Measurements from ENCODE around the gene CIDEB. TPM values are rescaled to one million over a fixed set of nuclear protein-coding genes. Genes with fewer than 3 reads are reported as not detected.

CIDEB gene
- total and polyA plus RNA-seq, 11 donors: 1.7 to 10.1 (median 3.0) TPM

DNA sequence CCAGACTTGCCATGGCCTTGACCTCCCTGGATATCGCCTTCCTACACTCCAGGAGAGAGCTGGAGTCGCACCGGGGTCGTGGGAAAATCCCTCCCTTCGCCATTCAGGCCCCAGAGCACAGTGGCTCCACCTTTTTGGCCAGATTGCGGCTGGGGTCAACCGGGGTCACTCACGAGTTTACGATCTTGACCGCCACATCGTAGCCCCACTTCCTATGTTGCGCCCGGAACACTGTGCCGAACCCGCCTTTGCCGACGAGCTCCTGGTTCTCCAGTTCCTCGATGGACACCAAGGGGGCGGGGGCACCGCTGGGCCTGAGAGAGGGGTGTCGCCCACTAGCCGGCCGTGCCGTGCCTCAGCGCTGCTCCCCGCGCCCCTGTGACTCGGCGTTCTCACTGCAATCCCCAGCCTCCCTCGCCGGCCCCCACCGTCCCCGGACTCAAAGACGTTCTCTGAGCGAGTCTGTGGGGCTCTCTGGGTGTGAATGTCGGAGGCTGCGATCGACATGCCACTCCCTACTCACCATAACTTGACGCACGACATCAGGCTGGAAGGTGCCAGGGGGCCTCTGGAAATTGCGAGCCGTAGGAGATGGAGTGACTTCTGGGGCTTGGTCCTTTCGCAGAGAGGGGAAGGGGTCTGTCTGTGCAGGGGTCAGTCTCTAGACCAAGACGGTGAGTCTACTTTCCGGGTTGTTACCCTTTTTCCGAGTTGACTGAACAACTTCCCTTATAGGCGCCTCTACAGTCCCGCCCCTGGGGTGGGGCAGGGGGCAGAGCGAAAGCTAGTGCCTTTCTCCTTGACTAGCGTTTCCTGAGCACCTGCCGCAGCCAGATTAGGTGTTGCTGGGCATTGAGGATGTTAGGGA lies 31.7 kb upstream of the CIDEB start, which contains the start of gene RIPK3:
Gene RIPK3, minus strand, starts transcription at position 708 of the 868 bp plus-strand sequence. Its CDS starts 165 bp downstream, at position 543.
- DNase-seq (peak; percentile 42 to 83 (median 57)), ATAC-seq (peak; percentile 32 to 62 (median 61))
- intact Hi-C loops (cut with DNase I): no loop called here
- peak within 1 kb of the TSS in 9 of 12 donors; percentile 20 to 81 (median 65) for H3K27ac ChIP-seq
- 13 to 25% (median 17%) methylated on average over 37 to 51 of the region's 51 CpGs for WGBS, 4 donors
- peak within 1 kb of the TSS; percentile 17 to 67 (median 52) for H3K4me3 ChIP-seq
- H3K9me3 ChIP-seq: no peaks in the 10 kb centered on the region
- TF ChIP-seq POLR2A (IDR thresholded peaks at IDR 0.05): peak in 1 of 2 donors; percentile 26
- TF ChIP-seq, protein P1, sequence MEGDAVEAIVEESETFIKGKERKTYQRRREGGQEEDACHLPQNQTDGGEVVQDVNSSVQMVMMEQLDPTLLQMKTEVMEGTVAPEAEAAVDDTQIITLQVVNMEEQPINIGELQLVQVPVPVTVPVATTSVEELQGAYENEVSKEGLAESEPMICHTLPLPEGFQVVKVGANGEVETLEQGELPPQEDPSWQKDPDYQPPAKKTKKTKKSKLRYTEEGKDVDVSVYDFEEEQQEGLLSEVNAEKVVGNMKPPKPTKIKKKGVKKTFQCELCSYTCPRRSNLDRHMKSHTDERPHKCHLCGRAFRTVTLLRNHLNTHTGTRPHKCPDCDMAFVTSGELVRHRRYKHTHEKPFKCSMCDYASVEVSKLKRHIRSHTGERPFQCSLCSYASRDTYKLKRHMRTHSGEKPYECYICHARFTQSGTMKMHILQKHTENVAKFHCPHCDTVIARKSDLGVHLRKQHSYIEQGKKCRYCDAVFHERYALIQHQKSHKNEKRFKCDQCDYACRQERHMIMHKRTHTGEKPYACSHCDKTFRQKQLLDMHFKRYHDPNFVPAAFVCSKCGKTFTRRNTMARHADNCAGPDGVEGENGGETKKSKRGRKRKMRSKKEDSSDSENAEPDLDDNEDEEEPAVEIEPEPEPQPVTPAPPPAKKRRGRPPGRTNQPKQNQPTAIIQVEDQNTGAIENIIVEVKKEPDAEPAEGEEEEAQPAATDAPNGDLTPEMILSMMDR (IDR thresholded peaks at IDR 0.05): no peak
- peaks cover 0 to 13% (median 0%) of the 10 kb centered on the region in 9 donors for H3K36me3 ChIP-seq
- peaks cover 0 to 34% (median 7%) of the 10 kb centered on the region in 9 donors for H3K27me3 ChIP-seq
- H3K4me1 ChIP-seq: peaks cover 3 to 44% (median 25%) of the 10 kb centered on the region in 12 donors

DNA sequence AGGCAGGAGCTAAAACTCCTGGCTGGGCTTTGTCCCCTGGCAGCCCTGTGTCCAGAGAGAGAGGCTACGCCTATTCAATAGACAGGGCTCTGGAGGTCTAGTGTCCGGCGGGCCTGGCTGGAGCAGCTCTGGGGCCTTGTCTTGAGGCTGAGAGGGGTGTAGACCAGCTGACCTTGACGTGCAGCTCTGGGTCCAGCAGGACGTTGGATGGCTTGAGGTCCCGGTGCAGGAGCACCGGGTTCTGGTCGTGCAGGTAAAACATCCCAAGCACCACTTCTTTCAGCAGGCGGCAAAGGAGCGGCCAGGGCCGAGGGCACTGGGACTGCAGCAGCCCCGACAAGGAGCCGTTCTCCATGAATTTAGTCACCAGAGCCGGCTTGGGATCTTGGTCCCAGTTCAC lies 31.1 kb upstream of the CIDEB start:
- peaks cover 0 to 13% (median 0%) of the 10 kb centered on the region in 9 donors for H3K36me3 ChIP-seq
- DNase-seq (no peak), ATAC-seq (no peak)
- H3K4me3 ChIP-seq: peak overlapping the region; percentile 17 to 67 (median 52)
- intact Hi-C loops (cut with DNase I): no loop called here
- TF ChIP-seq, protein P1 (IDR thresholded peaks at IDR 0.05): no peak
- TF ChIP-seq POLR2A (IDR thresholded peaks at IDR 0.05): no peak
- H3K27ac ChIP-seq: peak overlapping the region in 6 of 12 donors; percentile 39 to 81 (median 64)
- peaks cover 3 to 51% (median 31%) of the 10 kb centered on the region in 12 donors for H3K4me1 ChIP-seq
- 71 to 85% (median 75%) methylated on average over 11 to 14 of the region's 14 CpGs for WGBS, 4 donors
- no peaks in the 10 kb centered on the region for H3K9me3 ChIP-seq
- peaks cover 0 to 41% (median 14%) of the 10 kb centered on the region in 9 donors for H3K27me3 ChIP-seq

DNA sequence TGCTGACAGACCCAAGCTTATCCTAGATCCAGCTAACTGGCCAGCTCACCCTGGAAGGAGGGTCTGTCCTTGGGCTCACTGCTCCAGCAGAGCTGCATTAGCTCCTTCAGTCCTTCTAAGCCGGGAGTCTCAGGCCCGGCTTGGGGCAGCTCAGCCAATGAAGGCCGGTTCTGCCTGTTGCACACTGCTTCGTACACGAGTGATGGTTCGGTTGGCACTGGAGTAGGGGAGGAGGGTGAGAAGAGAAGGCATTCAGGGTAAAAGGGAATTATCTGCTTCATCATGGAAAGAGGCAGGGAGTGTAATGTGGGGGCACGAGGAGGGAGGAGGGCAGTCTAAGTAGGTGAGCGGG lies 30.0 kb upstream of the CIDEB start:
- WGBS, 4 donors: 91 to 96% (median 93%) methylated on average over 8 of the region's 8 CpGs
- Histone ChIP-seq H3K4me3 (no peak overlapping the region), H3K27ac (no peak overlapping the region), H3K4me1 (peaks cover 3 to 61% (median 41%) of the 10 kb centered on the region in 12 donors), H3K9me3 (no peaks in the 10 kb centered on the region), H3K36me3 (peaks cover 0 to 16% (median 0%) of the 10 kb centered on the region in 9 donors), H3K27me3 (peaks cover 0 to 50% (median 15%) of the 10 kb centered on the region in 9 donors)
- intact Hi-C loops (cut with DNase I): no loop called here
- no peak for TF ChIP-seq POLR2A (IDR thresholded peaks at IDR 0.05)
- TF ChIP-seq, protein P1 (IDR thresholded peaks at IDR 0.05): no peak
- ATAC-seq: no peak
- no peak for DNase-seq

DNA sequence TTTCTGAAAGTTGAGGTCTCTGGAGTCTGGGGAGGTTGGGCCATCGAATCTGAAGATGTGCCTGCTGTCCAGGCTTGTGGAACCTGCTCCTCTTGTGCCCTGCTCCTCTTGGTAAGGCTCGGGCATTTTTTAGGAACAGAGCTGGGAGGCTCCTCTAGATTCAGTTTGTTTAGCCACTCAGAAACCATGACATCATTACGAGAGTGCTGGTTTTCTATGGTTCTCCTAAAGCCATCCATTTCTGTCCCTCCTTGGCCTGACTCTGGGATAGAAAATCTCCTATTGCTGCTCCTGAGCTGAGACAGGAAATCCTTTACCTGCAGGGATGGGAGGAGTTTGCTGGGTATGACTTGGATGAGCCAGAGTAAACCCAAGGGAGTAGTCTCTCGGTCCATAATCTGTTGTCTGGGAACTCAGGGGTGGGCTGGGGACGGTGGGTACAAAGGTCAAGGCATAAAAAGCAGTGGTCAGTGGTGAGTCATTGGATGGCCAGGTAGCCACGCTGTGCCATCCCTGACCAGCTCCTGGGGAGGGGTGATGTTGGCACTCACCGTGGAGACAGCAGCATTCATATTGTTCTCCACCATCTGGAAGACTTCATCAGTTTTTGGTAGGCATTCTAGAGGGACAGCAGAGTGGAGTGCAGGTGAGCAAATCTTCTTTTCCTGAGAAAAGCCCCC lies 29.5 kb upstream of the CIDEB start:
- WGBS, 4 donors: 79 to 94% (median 89%) methylated on average over 7 of the region's 7 CpGs
- intact Hi-C loops (cut with DNase I): no loop called here
- peaks cover 0 to 54% (median 15%) of the 10 kb centered on the region in 9 donors for H3K27me3 ChIP-seq
- TF ChIP-seq, protein P1 (IDR thresholded peaks at IDR 0.05): no peak
- TF ChIP-seq POLR2A (IDR thresholded peaks at IDR 0.05): no peak
- no peak for ATAC-seq
- H3K4me1 ChIP-seq: peaks cover 8 to 66% (median 46%) of the 10 kb centered on the region in 12 donors
- H3K4me3 ChIP-seq: no peak overlapping the region
- no peak for DNase-seq
- H3K36me3 ChIP-seq: peaks cover 0 to 21% (median 3%) of the 10 kb centered on the region in 9 donors
- H3K27ac ChIP-seq: no peak overlapping the region
- H3K9me3 ChIP-seq: no peaks in the 10 kb centered on the region

All from heart left ventricle (tissue), 16 donors.